ENCODE measurements around the gene SMAGP. TPM values are rescaled to one million over a fixed set of nuclear protein-coding genes. Genes with fewer than 3 reads are reported as not detected.

SMAGP gene
- total and polyA plus RNA-seq, 2 of the 4 experiments (the other 2 are of a cell fraction), result 12.2 to 42.7 TPM

GRCh38 chr12:51202718-51203117 lies 67.5 kb downstream of the SMAGP start:
- ChIA-PET CTCF (interaction anchor here (0.5 kb wide), 1 partner anchor 17 kb away, joined by 3 read pairs; no protein-coding TSS in a partner anchor), POLR2A (ENCODE audit: unreplicated experiment) (no interaction called here)
- Histone ChIP-seq H3K9me1 (ENCODE audit: insufficient read depth, low read length) (peaks cover 7% of the 10 kb centered on the region), H2BK15ac (ENCODE audit: low read depth, low read length) (no peak overlapping the region), H3K4me2 (ENCODE audit: low read depth, low read length) (no peak overlapping the region), H4K5ac (ENCODE audit: low read depth, low read length) (no peak overlapping the region), H2AK5ac (ENCODE audit: low read depth, low read length) (no peak overlapping the region), H4K20me1 (ENCODE audit: insufficient read depth, low read length) (no peaks in the 10 kb centered on the region), H3K14ac (replicated peaks; ENCODE audit: low read depth, low read length) (no peak overlapping the region), H3K79me1 (ENCODE audit: low read depth in 1 of 2, low read length in 2 of 2) (no peaks in the 10 kb centered on the region), H3K9me3 (ENCODE audit: control insufficient read depth, insufficient read depth, low read length) (peaks cover 4% of the 10 kb centered on the region; the same call in 1 of the 2 replicates), H2BK120ac (ENCODE audit: low read depth, low read length) (no peak overlapping the region), H2BK5ac (ENCODE audit: low read depth, low read length, poor library complexity, severe bottlenecking) (no peak overlapping the region), H3K4me1 (ENCODE audit: control insufficient read depth, insufficient read depth, low read length) (no peaks in the 10 kb centered on the region; the same call in 1 of the 2 replicates), H2AFZ (replicated peaks; ENCODE audit: low read length, poor library complexity) (no peak overlapping the region), H3K9ac (ENCODE audit: low read depth, low read length) (no peak overlapping the region), H4K91ac (ENCODE audit: insufficient read depth, low read depth, low read length) (no peak overlapping the region), H3K18ac (ENCODE audit: low read depth, low read length) (no peak overlapping the region), H2AK9ac (replicated peaks; ENCODE audit: low read depth, low read length, poor library complexity) (no peak overlapping the region), H3K4me3 (ENCODE audit: insufficient read depth, low read depth, low read length) (no peak overlapping the region), H3K36me3 (ENCODE audit: control insufficient read depth, insufficient read depth, low read length) (peaks cover 11% of the 10 kb centered on the region), H3K27me3 (ENCODE audit: control insufficient read depth, insufficient read depth, low read length) (no peaks in the 10 kb centered on the region), H3K27ac (ENCODE audit: insufficient read depth, low read length) (no peak overlapping the region), H3K23ac (ENCODE audit: low read depth, low read length) (no peak overlapping the region), H2BK20ac (ENCODE audit: low read depth, low read length) (no peak overlapping the region), H3K4ac (ENCODE audit: low read depth, low read length) (no peak overlapping the region), H3K56ac (ENCODE audit: extremely low read depth, insufficient read depth, low read length) (no peak overlapping the region), H4K8ac (ENCODE audit: low read depth in 2 of 2, low read length in 2 of 2) (no peak overlapping the region)
- DNase-seq (no peak), ATAC-seq (ENCODE audit: low read depth) (no peak)
- dilution Hi-C loops (cut with HindIII; ENCODE audit: low sequenced_read_pairs, unreplicated experiment) (no loop called here), intact Hi-C loops (cut with micrococcal nuclease) (no loop called here), in situ Hi-C loops (cut with MboI; ENCODE audit: low sequenced_read_pairs) (no loop called here)
- TF ChIP-seq MXI1 (IDR thresholded peaks at IDR 0.05; ENCODE audit: borderline replicate concordance, low read depth, low read length) (no peak), MAZ (IDR thresholded peaks at IDR 0.05; ENCODE audit: borderline replicate concordance, low read depth, low read length) (no peak), CHD1 (IDR thresholded peaks at IDR 0.05; ENCODE audit: low read depth, low read length) (no peak)
- no CpG with 5 or more reads among the region's 5 CpGs for WGBS, 2 experiments (ENCODE audit: extremely low coverage in 2 of 2, insufficient read length in 1 of 2)
- no TSS peak for BruUV-seq (replicated peaks)

All from IMR-90 (cell line).